Naive thymus-derived CD4-positive, alpha-beta T cell (primary cell): ENCODE results near the gene SALL4. TPM values are rescaled to one million over a fixed set of nuclear protein-coding genes. Genes with fewer than 3 reads are reported as not detected.

Experiments used
- ATAC-seq: fragments of 150-1000 bp; cut with Tn5 transposase; 2 replicates; pipeline ENCODE4 v1.10.0; 2021; ENCODE audit warnings: mild to moderate bottlenecking, moderate library complexity
- CTCF ChIA-PET: fragments of 350-600 bp; sonication (Branson Sonifier 250); formaldehyde crosslinking; loops from one replicate; lab custom pipeline; 2021; ENCODE audit warnings: antibody characterized with exemption; lab: Charles Lee
- POLR2A ChIA-PET: fragments of 350-600 bp; sonication (Branson Sonifier 250); formaldehyde crosslinking; loops from one replicate; lab custom pipeline; 2021; ENCODE audit warnings: antibody characterized with exemption, inconsistent platforms; lab: Charles Lee
- DNase-seq, 9 donors: peaks; one replicate each; pipeline versions ENCODE4 v3.0.0 to v3.0.0-alpha.2; 2020 to 2022; ENCODE audit warnings: mixed read lengths in 1 of 9
- H3K27ac ChIP-seq: one replicate; pipeline ENCODE4 v1.7.0; 2013; ENCODE audit warnings: mild to moderate bottlenecking, low read depth, low read length, moderate library complexity
- H3K27me3 ChIP-seq, 2 donors: one replicate each; pipeline ENCODE4 v1.7.0; 2013; ENCODE audit warnings: low read length in 2 of 2, mild to moderate bottlenecking in 2 of 2, moderate library complexity in 2 of 2; ENCODE audit not compliant: control insufficient read depth in 2 of 2, insufficient read depth in 2 of 2
- H3K36me3 ChIP-seq, 3 experiments: 1 replicate in 2 of 3; 2 replicates in 1 of 3; pipeline ENCODE4 v1.7.0; 2013; ENCODE audit warnings: low read length in 3 of 3, mild to moderate bottlenecking in 3 of 3, moderate library complexity in 1 of 3; ENCODE audit not compliant: insufficient read depth in 3 of 3, control insufficient read depth in 2 of 3
- H3K4me1 ChIP-seq, 2 donors: one replicate each; pipeline ENCODE4 v1.7.0; 2013; ENCODE audit warnings: low read length in 2 of 2, mild to moderate bottlenecking in 2 of 2, moderate library complexity in 1 of 2; ENCODE audit not compliant: control insufficient read depth in 2 of 2, insufficient read depth in 2 of 2
- H3K4me3 ChIP-seq: 2 replicates; pipeline ENCODE4 v1.7.0; 2013; ENCODE audit warnings: mild to moderate bottlenecking, low read length
- H3K9me3 ChIP-seq, 3 experiments: 1 replicate in 2 of 3; 2 replicates in 1 of 3; pipeline ENCODE4 v1.7.0; 2013; ENCODE audit warnings: low read length in 3 of 3; ENCODE audit not compliant: control insufficient read depth in 2 of 3
- H3K27ac Mint-ChIP-seq, 9 donors: one replicate each; pipeline ENCODE4 v1.8.0; 2020 to 2022; ENCODE audit warnings: mixed read lengths in 9 of 9, mild to moderate bottlenecking in 8 of 9, moderate library complexity in 5 of 9, inconsistent platforms in 2 of 9
- H3K27me3 Mint-ChIP-seq, 5 donors: one replicate each; pipeline ENCODE4 v1.8.0; 2021 to 2022; ENCODE audit warnings: mixed read lengths in 5 of 5, mild to moderate bottlenecking in 1 of 5
- H3K36me3 Mint-ChIP-seq, 5 donors: one replicate each; pipeline ENCODE4 v1.8.0; 2020 to 2022; ENCODE audit warnings: mixed read lengths in 5 of 5, mild to moderate bottlenecking in 3 of 5, inconsistent platforms in 1 of 5
- H3K4me1 Mint-ChIP-seq, 7 donors: one replicate each; pipeline ENCODE4 v1.8.0; 2020 to 2022; ENCODE audit warnings: mixed read lengths in 7 of 7, mild to moderate bottlenecking in 3 of 7, inconsistent platforms in 1 of 7
- H3K4me3 Mint-ChIP-seq, 10 donors: one replicate each; pipeline ENCODE4 v1.8.0; 2020 to 2022; ENCODE audit warnings: mild to moderate bottlenecking in 10 of 10, mixed read lengths in 10 of 10, moderate library complexity in 6 of 10, inconsistent platforms in 2 of 10
- H3K9me3 Mint-ChIP-seq, 11 donors: one replicate each; pipeline ENCODE4 v1.8.0; 2020 to 2022; ENCODE audit warnings: mixed read lengths in 11 of 11, mild to moderate bottlenecking in 4 of 11, inconsistent platforms in 1 of 11, moderate library complexity in 1 of 11
- intact Hi-C, 2 donors: fragments of 100-400 bp; cut with micrococcal nuclease; formaldehyde crosslinking; loops; one replicate each; pipeline ENCODE4 v1.15.1; 2023
- polyA plus RNA-seq, 2 donors: library from polyadenylated mRNA; unstranded; fragments of 300-500 nt; fragmentation: Illumina TruSeq; gene quantifications; one replicate each; pipeline ENCODE4 v1.2.3, GENCODE V29; 2021
- total RNA-seq, 6 experiments: library from RNA in 5 of 6; stranded (reverse) in 5 of 6; gene quantifications; 1 replicate in 5 of 6; 2 replicates in 1 of 6; pipeline ENCODE4 v1.2.3 and lab custom pipeline; 2021 to 2026

SALL4 gene
- total and polyA plus RNA-seq, 7 experiments from 2014 or later: 0.15 to 0.32 (median 0.17) TPM; not detected in 4

DNA sequence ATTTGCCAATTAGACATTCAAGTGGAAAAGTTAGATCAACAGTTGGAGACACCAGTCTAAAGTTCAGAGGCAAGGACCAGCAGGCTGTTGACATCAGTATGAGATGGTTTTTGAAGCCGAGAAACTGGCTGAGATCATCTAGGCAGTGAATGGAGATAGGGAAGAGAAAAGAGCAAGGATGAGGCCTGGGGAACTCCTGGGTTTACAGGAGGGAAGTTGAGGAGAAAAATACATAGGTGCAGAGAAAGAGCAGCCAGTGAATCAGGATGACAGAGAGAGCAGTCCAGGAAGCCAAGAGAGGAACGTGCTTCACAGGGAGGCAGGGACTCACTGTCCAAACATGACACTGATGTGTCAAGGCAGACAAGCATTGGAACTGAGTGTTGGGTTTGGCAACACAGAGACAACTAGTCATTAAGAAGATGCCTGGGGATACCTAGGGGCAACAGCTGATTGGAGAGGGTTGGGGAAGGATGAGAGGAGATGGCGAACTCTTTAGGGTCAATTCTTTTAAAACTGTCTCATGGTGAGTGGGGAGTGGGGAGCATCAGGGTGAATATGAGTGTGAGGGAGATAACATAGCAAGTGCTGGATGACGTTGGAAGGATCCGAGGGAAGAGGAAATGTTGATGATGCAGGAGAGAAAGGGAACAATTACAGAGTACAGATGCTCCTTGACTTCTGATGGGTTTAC lies 13.2 kb upstream of the SALL4 start:
- ChIA-PET POLR2A (no interaction called here), CTCF (no interaction called here)
- Mint-ChIP-seq H3K4me3 (no peak overlapping the region), H3K27ac (no peak overlapping the region), H3K36me3 (peaks cover 0 to 3% (median 0%) of the 10 kb centered on the region in 5 donors), H3K9me3 (peaks cover 0 to 7% (median 0%) of the 10 kb centered on the region in 11 donors), H3K4me1 (peaks cover 0 to 1% (median 0%) of the 10 kb centered on the region in 7 donors), H3K27me3 (peaks cover 2 to 17% (median 11%) of the 10 kb centered on the region in 5 donors)
- ATAC-seq (no peak), DNase-seq (no peak)
- no peak overlapping the region for H3K4me3 ChIP-seq
- no peak overlapping the region for H3K27ac ChIP-seq
- H3K4me1 ChIP-seq: no peaks in the 10 kb centered on the region
- H3K36me3 ChIP-seq: no peaks in the 10 kb centered on the region
- H3K9me3 ChIP-seq: no peaks in the 10 kb centered on the region
- no peaks in the 10 kb centered on the region for H3K27me3 ChIP-seq
- intact Hi-C loops: no loop called here

- Mint-ChIP-seq H3K36me3 (no peaks in the 10 kb centered on the region), H3K4me1 (peaks cover 0 to 1% (median 0%) of the 10 kb centered on the region in 7 donors), H3K27me3 (peaks cover 0 to 11% (median 6%) of the 10 kb centered on the region in 5 donors), H3K4me3 (no peak overlapping the region), H3K9me3 (peaks cover 0 to 7% (median 0%) of the 10 kb centered on the region in 11 donors), H3K27ac (no peak overlapping the region)
- H3K4me1 ChIP-seq: no peaks in the 10 kb centered on the region
- intact Hi-C loops: no loop called here
- no peak overlapping the region for H3K4me3 ChIP-seq
- CTCF ChIA-PET: no interaction called here
- H3K36me3 ChIP-seq: no peaks in the 10 kb centered on the region
- POLR2A ChIA-PET: no interaction called here
- H3K27ac ChIP-seq: no peak overlapping the region
- H3K9me3 ChIP-seq: no peaks in the 10 kb centered on the region
- H3K27me3 ChIP-seq: no peaks in the 10 kb centered on the region
- DNase-seq (no peak), ATAC-seq (no peak)
Observed at GRCh38 chr20:51812861-51813260, 10.5 kb upstream of the SALL4 start.

GRCh38 chr20:51811514-51812128 lies 9.3 kb upstream of the SALL4 start:
- no peak overlapping the region for H3K4me3 Mint-ChIP-seq

GRCh38 chr20:51811042-51811355 lies 8.7 kb upstream of the SALL4 start:
- DNase-seq (no peak), ATAC-seq (no peak)
- Mint-ChIP-seq H3K9me3 (peaks cover 0 to 8% (median 0%) of the 10 kb centered on the region in 11 donors), H3K4me1 (peaks cover 0 to 1% (median 0%) of the 10 kb centered on the region in 7 donors), H3K4me3 (no peak overlapping the region), H3K27me3 (peaks cover 3 to 20% (median 10%) of the 10 kb centered on the region in 5 donors), H3K36me3 (no peaks in the 10 kb centered on the region), H3K27ac (no peak overlapping the region)
- H3K4me3 ChIP-seq: no peak overlapping the region
- ChIA-PET CTCF (no interaction called here), POLR2A (no interaction called here)
- no peaks in the 10 kb centered on the region for H3K9me3 ChIP-seq
- H3K27ac ChIP-seq: no peak overlapping the region
- intact Hi-C loops: no loop called here
- H3K36me3 ChIP-seq: no peaks in the 10 kb centered on the region
- H3K27me3 ChIP-seq: no peaks in the 10 kb centered on the region
- no peaks in the 10 kb centered on the region for H3K4me1 ChIP-seq

More at GRCh38 chr20:51811514-51812128, 9.3 kb upstream of the SALL4 start:
- Histone ChIP-seq H3K9me3 (no peaks in the 10 kb centered on the region), H3K36me3 (no peaks in the 10 kb centered on the region), H3K4me3 (no peak overlapping the region), H3K27ac (no peak overlapping the region), H3K27me3 (no peaks in the 10 kb centered on the region), H3K4me1 (no peaks in the 10 kb centered on the region)
- Mint-ChIP-seq H3K9me3 (peaks cover 0 to 8% (median 0%) of the 10 kb centered on the region in 11 donors), H3K27me3 (peaks cover 2 to 15% (median 8%) of the 10 kb centered on the region in 5 donors), H3K4me1 (peaks cover 0 to 1% (median 0%) of the 10 kb centered on the region in 7 donors), H3K27ac (no peak overlapping the region), H3K36me3 (no peaks in the 10 kb centered on the region)
- ATAC-seq: no peak
- intact Hi-C loops: no loop called here
- POLR2A ChIA-PET: no interaction called here
- CTCF ChIA-PET: no interaction called here
- no peak for DNase-seq

GRCh38 chr20:51810155-51811041 lies 8.1 kb upstream of the SALL4 start:
- ChIA-PET CTCF (no interaction called here), POLR2A (no interaction called here)
- Histone ChIP-seq H3K36me3 (no peaks in the 10 kb centered on the region), H3K4me1 (no peaks in the 10 kb centered on the region), H3K27ac (no peak overlapping the region), H3K9me3 (no peaks in the 10 kb centered on the region), H3K4me3 (no peak overlapping the region), H3K27me3 (no peaks in the 10 kb centered on the region)
- peaks cover 0 to 1% (median 0%) of the 10 kb centered on the region in 7 donors for H3K4me1 Mint-ChIP-seq
- no peak overlapping the region for H3K4me3 Mint-ChIP-seq
- ATAC-seq: no peak
- peaks cover 5 to 23% (median 13%) of the 10 kb centered on the region in 5 donors for H3K27me3 Mint-ChIP-seq
- peaks cover 0 to 5% (median 0%) of the 10 kb centered on the region in 11 donors for H3K9me3 Mint-ChIP-seq
- no peak overlapping the region for H3K27ac Mint-ChIP-seq
- DNase-seq: no peak
- no peaks in the 10 kb centered on the region for H3K36me3 Mint-ChIP-seq
- intact Hi-C loops: no loop called here

GRCh38 chr20:51807720-51808250 lies 5.5 kb upstream of the SALL4 start:
- intact Hi-C loops: no loop called here
- H3K4me3 ChIP-seq: no peak overlapping the region
- no peaks in the 10 kb centered on the region for H3K4me1 ChIP-seq
- no peaks in the 10 kb centered on the region for H3K36me3 ChIP-seq
- H3K36me3 Mint-ChIP-seq: no peaks in the 10 kb centered on the region
- no peak overlapping the region for H3K4me3 Mint-ChIP-seq
- H3K27me3 ChIP-seq: no peaks in the 10 kb centered on the region
- ChIA-PET CTCF (no interaction called here), POLR2A (no interaction called here)
- H3K9me3 ChIP-seq: no peaks in the 10 kb centered on the region
- H3K4me1 Mint-ChIP-seq: no peaks in the 10 kb centered on the region
- DNase-seq (no peak), ATAC-seq (no peak)
- H3K27me3 Mint-ChIP-seq: peaks cover 24 to 42% (median 27%) of the 10 kb centered on the region in 5 donors
- no peak overlapping the region for H3K27ac ChIP-seq
- H3K27ac Mint-ChIP-seq: no peak overlapping the region
- peaks cover 0 to 2% (median 0%) of the 10 kb centered on the region in 11 donors for H3K9me3 Mint-ChIP-seq
